ENCODE data around the gene SCYL2.

Gene SCYL2

GRCh38 chr12:100381379-100381778 lies 114.4 kb downstream of the SCYL2 start:
- no peak for DNase-seq

- DNase-seq: no peak
Observed at GRCh38 chr12:100382338-100382737, 115.4 kb downstream of the SCYL2 start.

- no peak for DNase-seq
Observed at GRCh38 chr12:100383586-100384558, 116.9 kb downstream of the SCYL2 start.

- no peak for DNase-seq
Observed at GRCh38 chr12:100384559-100384935, 117.6 kb downstream of the SCYL2 start.

- DNase-seq: no peak
Observed at GRCh38 chr12:100388382-100388781, 121.4 kb downstream of the SCYL2 start.
